Naive thymus-derived CD4-positive, alpha-beta T cell (primary cell): Measurements from ENCODE around the gene CASKIN1. TPM values are rescaled to one million over a fixed set of nuclear protein-coding genes. Genes with fewer than 3 reads are reported as not detected.
A peak's percentile ranks its signal among the peaks of the same experiment; 100 is the strongest.

Source experiments
- ATAC-seq: fragments of 150-1000 bp; cut with Tn5 transposase; 2 replicates; pipeline ENCODE4 v1.10.0; 2021; ENCODE audit warnings: mild to moderate bottlenecking, moderate library complexity
- CTCF ChIA-PET: fragments of 350-600 bp; sonication (Branson Sonifier 250); formaldehyde crosslinking; loops from one replicate; lab custom pipeline; 2021; ENCODE audit warnings: antibody characterized with exemption; lab: Charles Lee
- POLR2A ChIA-PET: fragments of 350-600 bp; sonication (Branson Sonifier 250); formaldehyde crosslinking; loops from one replicate; lab custom pipeline; 2021; ENCODE audit warnings: antibody characterized with exemption, inconsistent platforms; lab: Charles Lee
- DNase-seq, 9 donors: peaks; one replicate each; pipeline versions ENCODE4 v3.0.0 to v3.0.0-alpha.2; 2020 to 2022; ENCODE audit warnings: mixed read lengths in 1 of 9
- H3K27ac ChIP-seq: one replicate; pipeline ENCODE4 v1.7.0; 2013; ENCODE audit warnings: mild to moderate bottlenecking, low read depth, low read length, moderate library complexity
- H3K27me3 ChIP-seq, 2 donors: one replicate each; pipeline ENCODE4 v1.7.0; 2013; ENCODE audit warnings: low read length in 2 of 2, mild to moderate bottlenecking in 2 of 2, moderate library complexity in 2 of 2; ENCODE audit not compliant: control insufficient read depth in 2 of 2, insufficient read depth in 2 of 2
- H3K36me3 ChIP-seq, 3 experiments: 1 replicate in 2 of 3; 2 replicates in 1 of 3; pipeline ENCODE4 v1.7.0; 2013; ENCODE audit warnings: low read length in 3 of 3, mild to moderate bottlenecking in 3 of 3, moderate library complexity in 1 of 3; ENCODE audit not compliant: insufficient read depth in 3 of 3, control insufficient read depth in 2 of 3
- H3K4me1 ChIP-seq, 2 donors: one replicate each; pipeline ENCODE4 v1.7.0; 2013; ENCODE audit warnings: low read length in 2 of 2, mild to moderate bottlenecking in 2 of 2, moderate library complexity in 1 of 2; ENCODE audit not compliant: control insufficient read depth in 2 of 2, insufficient read depth in 2 of 2
- H3K4me3 ChIP-seq: 2 replicates; pipeline ENCODE4 v1.7.0; 2013; ENCODE audit warnings: mild to moderate bottlenecking, low read length
- H3K9me3 ChIP-seq, 3 experiments: 1 replicate in 2 of 3; 2 replicates in 1 of 3; pipeline ENCODE4 v1.7.0; 2013; ENCODE audit warnings: low read length in 3 of 3; ENCODE audit not compliant: control insufficient read depth in 2 of 3
- H3K27ac Mint-ChIP-seq, 9 donors: one replicate each; pipeline ENCODE4 v1.8.0; 2020 to 2022; ENCODE audit warnings: mixed read lengths in 9 of 9, mild to moderate bottlenecking in 8 of 9, moderate library complexity in 5 of 9, inconsistent platforms in 2 of 9
- H3K27me3 Mint-ChIP-seq, 5 donors: one replicate each; pipeline ENCODE4 v1.8.0; 2021 to 2022; ENCODE audit warnings: mixed read lengths in 5 of 5, mild to moderate bottlenecking in 1 of 5
- H3K36me3 Mint-ChIP-seq, 5 donors: one replicate each; pipeline ENCODE4 v1.8.0; 2020 to 2022; ENCODE audit warnings: mixed read lengths in 5 of 5, mild to moderate bottlenecking in 3 of 5, inconsistent platforms in 1 of 5
- H3K4me1 Mint-ChIP-seq, 7 donors: one replicate each; pipeline ENCODE4 v1.8.0; 2020 to 2022; ENCODE audit warnings: mixed read lengths in 7 of 7, mild to moderate bottlenecking in 3 of 7, inconsistent platforms in 1 of 7
- H3K4me3 Mint-ChIP-seq, 10 donors: one replicate each; pipeline ENCODE4 v1.8.0; 2020 to 2022; ENCODE audit warnings: mild to moderate bottlenecking in 10 of 10, mixed read lengths in 10 of 10, moderate library complexity in 6 of 10, inconsistent platforms in 2 of 10
- H3K9me3 Mint-ChIP-seq, 11 donors: one replicate each; pipeline ENCODE4 v1.8.0; 2020 to 2022; ENCODE audit warnings: mixed read lengths in 11 of 11, mild to moderate bottlenecking in 4 of 11, inconsistent platforms in 1 of 11, moderate library complexity in 1 of 11
- intact Hi-C, 2 donors: fragments of 100-400 bp; cut with micrococcal nuclease; formaldehyde crosslinking; loops; one replicate each; pipeline ENCODE4 v1.15.1; 2023
- polyA plus RNA-seq, 2 donors: library from polyadenylated mRNA; unstranded; fragments of 300-500 nt; fragmentation: Illumina TruSeq; gene quantifications; one replicate each; pipeline ENCODE4 v1.2.3, GENCODE V29; 2021
- total RNA-seq, 6 experiments: library from RNA in 5 of 6; stranded (reverse) in 5 of 6; gene quantifications; 1 replicate in 5 of 6; 2 replicates in 1 of 6; pipeline ENCODE4 v1.2.3 and lab custom pipeline; 2021 to 2026

The CASKIN1 gene
- total and polyA plus RNA-seq, 7 experiments from 2014 or later = 0.19 TPM; not detected in 6

DNA sequence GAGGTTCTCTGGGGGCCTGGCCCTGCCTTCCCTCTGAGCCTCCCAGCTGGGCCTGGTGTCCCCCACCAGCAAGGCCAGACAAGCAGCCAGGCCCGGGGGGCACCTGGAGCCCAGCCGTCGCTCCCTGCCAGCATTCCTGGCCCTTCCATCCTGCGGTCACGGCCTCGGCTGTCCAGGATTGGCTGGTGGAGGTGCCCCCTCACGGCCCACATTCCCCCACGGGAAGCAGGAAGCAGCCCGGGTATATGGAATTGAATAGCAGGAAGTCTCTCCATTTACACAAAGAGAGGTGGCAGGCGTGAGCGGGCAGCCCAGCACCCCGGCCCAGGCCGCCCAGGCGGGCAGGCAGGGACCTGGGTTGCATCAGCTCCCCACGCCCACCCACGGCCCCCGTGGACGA is 26.3 kb downstream of the CASKIN1 start:
- Histone ChIP-seq H3K36me3 (peaks cover 0 to 61% (median 3%) of the 10 kb centered on the region in 3 experiments), H3K4me1 (no peaks in the 10 kb centered on the region), H3K27me3 (no peaks in the 10 kb centered on the region), H3K9me3 (no peaks in the 10 kb centered on the region), H3K27ac (no peak overlapping the region), H3K4me3 (no peak overlapping the region)
- Mint-ChIP-seq H3K4me1 (peaks cover 0 to 4% (median 0%) of the 10 kb centered on the region in 7 donors), H3K4me3 (no peak overlapping the region), H3K36me3 (peaks cover 0 to 10% (median 4%) of the 10 kb centered on the region in 5 donors), H3K9me3 (no peaks in the 10 kb centered on the region), H3K27me3 (no peaks in the 10 kb centered on the region), H3K27ac (no peak overlapping the region)
- no peak for DNase-seq
- ChIA-PET CTCF (no interaction called here), POLR2A (no interaction called here)
- intact Hi-C loops = no loop called here
- no peak for ATAC-seq

DNA sequence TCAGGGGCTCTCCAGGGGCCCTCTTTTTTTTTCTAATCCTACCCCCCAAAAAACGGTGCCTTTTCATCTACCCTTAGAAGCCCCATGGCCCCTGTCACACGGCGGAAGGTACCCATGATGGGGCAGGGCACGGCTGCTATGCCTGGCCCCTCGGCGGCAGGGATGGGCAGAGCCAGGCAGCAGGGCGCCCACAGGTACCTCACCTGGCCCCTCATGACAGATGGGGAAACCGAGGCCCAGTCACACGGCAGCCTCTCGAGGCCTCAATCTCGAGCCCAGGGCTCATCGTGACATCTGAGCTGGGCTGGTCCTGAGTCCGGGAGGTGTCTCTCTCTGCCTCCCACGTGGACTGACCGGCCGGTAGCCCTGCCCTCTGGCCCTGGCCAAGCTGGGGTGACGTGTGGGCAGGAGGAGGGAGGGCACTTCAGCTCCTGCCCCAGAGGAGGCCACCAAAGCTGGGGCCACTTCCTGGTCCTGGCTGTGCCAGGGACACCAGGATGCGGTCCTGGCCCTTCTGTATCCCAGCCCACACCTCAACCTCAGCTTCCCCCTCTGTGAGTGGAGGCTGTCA is 29.3 kb downstream of the CASKIN1 start:
- DNase-seq (no peak), ATAC-seq (no peak)
- Mint-ChIP-seq H3K36me3 (peaks cover 0 to 9% (median 0%) of the 10 kb centered on the region in 5 donors), H3K27me3 (no peaks in the 10 kb centered on the region), H3K4me3 (no peak overlapping the region), H3K9me3 (no peaks in the 10 kb centered on the region), H3K27ac (no peak overlapping the region), H3K4me1 (peaks cover 0 to 3% (median 0%) of the 10 kb centered on the region in 7 donors)
- H3K4me3 ChIP-seq = no peak overlapping the region
- no peak overlapping the region for H3K27ac ChIP-seq
- ChIA-PET POLR2A (interaction anchor here (0.6 to 1.8 kb wide), 2 partner anchors 12 to 1323 kb away, joined by 3 to 6 read pairs; partner anchors contain the start of gene TRAF7), CTCF (interaction anchor here (0.8 kb wide), 1 partner anchor 20 kb away, joined by 3 read pairs; no protein-coding TSS in a partner anchor)
- no peaks in the 10 kb centered on the region for H3K4me1 ChIP-seq
- no peaks in the 10 kb centered on the region for H3K9me3 ChIP-seq
- no peaks in the 10 kb centered on the region for H3K27me3 ChIP-seq
- peaks cover 0 to 42% (median 3%) of the 10 kb centered on the region in 3 experiments for H3K36me3 ChIP-seq
- intact Hi-C loops = no loop called here

DNA sequence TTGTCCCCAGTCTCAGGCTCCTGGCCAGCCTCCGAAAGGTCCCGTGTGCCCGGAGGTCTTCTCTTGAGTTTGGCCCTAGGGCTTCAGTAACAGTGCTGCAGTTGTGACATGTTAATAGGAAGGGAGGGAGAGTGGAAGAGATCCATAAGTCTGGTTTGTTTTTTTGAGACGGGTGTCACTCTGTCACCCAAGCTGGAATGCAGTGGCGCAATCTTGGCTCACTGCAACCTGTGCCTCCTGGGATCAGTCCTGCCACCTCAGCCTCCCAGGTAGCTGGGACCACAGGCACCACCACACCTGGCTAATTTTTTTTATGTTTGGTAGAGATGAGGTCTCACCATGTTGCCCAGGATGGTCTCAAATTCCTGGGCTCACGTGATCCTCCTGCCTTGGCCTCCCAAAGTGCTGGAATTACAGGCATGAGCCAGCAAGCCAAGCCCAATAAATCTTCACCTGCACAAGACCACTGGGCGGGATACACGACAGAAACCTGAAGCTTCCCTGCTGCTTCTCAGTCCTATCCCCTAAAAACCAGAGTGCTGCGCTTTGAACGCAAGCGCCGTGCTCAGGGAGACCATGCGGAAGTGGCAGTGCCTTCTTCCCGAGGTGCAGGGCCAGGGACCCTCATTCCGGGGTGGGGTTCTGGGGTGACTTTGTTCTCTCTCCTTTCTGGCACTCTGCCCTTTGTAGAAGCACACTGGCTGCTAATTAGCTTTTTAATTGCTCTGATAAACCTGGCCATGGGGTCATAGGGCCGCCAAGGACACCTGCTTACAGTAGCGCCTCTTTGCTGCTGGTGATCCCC is 29.9 kb downstream of the CASKIN1 start:
- no peaks in the 10 kb centered on the region for H3K27me3 ChIP-seq
- Mint-ChIP-seq H3K27ac (peak overlapping the region in 2 of 9 donors; percentile 25 to 56), H3K27me3 (no peaks in the 10 kb centered on the region), H3K36me3 (peaks cover 0 to 13% (median 0%) of the 10 kb centered on the region in 5 donors), H3K4me3 (no peak overlapping the region), H3K9me3 (no peaks in the 10 kb centered on the region), H3K4me1 (peaks cover 0 to 3% (median 0%) of the 10 kb centered on the region in 7 donors)
- POLR2A ChIA-PET = interaction anchor here (0.6 to 1.8 kb wide), 2 partner anchors 12 to 1322 kb away, joined by 3 to 6 read pairs; partner anchors contain the start of gene TRAF7
- peaks cover 0 to 35% (median 3%) of the 10 kb centered on the region in 3 experiments for H3K36me3 ChIP-seq
- intact Hi-C loops = no loop called here
- CTCF ChIA-PET = interaction anchor here (0.8 kb wide), 1 partner anchor 21 kb away, joined by 3 read pairs; no protein-coding TSS in a partner anchor
- DNase-seq (no peak), ATAC-seq (no peak)
- H3K9me3 ChIP-seq = no peaks in the 10 kb centered on the region
- no peak overlapping the region for H3K4me3 ChIP-seq
- no peak overlapping the region for H3K27ac ChIP-seq
- H3K4me1 ChIP-seq = no peaks in the 10 kb centered on the region

DNA sequence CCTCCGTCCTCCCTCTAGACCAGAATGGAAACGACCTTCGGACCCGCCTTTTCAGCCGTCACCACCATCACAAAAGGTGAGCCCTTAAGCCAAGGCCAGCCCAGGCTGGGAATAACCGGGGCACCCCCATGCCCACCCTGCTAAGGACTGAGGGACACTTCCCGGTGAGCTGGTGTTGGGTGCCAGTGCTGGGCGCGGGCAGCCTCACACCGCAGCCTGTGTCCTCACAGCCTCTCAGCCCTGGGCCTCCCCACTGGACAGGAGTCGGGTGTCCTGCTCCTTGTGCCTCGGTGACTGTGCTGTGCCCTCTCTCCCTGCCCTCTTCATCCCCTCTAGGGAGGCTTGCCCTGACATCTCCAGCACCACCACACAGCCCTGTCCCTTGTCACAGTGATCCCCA is 30.5 kb downstream of the CASKIN1 start:
- peaks cover 0 to 3% (median 0%) of the 10 kb centered on the region in 7 donors for H3K4me1 Mint-ChIP-seq
- Histone ChIP-seq H3K9me3 (no peaks in the 10 kb centered on the region), H3K4me1 (no peaks in the 10 kb centered on the region), H3K27me3 (no peaks in the 10 kb centered on the region), H3K4me3 (no peak overlapping the region), H3K27ac (no peak overlapping the region), H3K36me3 (peaks cover 0 to 32% (median 3%) of the 10 kb centered on the region in 3 experiments)
- POLR2A ChIA-PET = interaction anchor here (0.5 to 1.8 kb wide), 2 partner anchors 11 to 1476 kb away, joined by 4 to 6 read pairs; partner anchors contain the start of genes TRAF7 and WDR24
- intact Hi-C loops = no loop called here
- peak overlapping the region in 2 of 9 donors; percentile 25 to 56 for H3K27ac Mint-ChIP-seq
- peaks cover 0 to 13% (median 0%) of the 10 kb centered on the region in 5 donors for H3K36me3 Mint-ChIP-seq
- no peaks in the 10 kb centered on the region for H3K9me3 Mint-ChIP-seq
- no peak for DNase-seq
- H3K27me3 Mint-ChIP-seq = no peaks in the 10 kb centered on the region
- no peak for ATAC-seq
- CTCF ChIA-PET = no interaction called here
- no peak overlapping the region for H3K4me3 Mint-ChIP-seq

DNA sequence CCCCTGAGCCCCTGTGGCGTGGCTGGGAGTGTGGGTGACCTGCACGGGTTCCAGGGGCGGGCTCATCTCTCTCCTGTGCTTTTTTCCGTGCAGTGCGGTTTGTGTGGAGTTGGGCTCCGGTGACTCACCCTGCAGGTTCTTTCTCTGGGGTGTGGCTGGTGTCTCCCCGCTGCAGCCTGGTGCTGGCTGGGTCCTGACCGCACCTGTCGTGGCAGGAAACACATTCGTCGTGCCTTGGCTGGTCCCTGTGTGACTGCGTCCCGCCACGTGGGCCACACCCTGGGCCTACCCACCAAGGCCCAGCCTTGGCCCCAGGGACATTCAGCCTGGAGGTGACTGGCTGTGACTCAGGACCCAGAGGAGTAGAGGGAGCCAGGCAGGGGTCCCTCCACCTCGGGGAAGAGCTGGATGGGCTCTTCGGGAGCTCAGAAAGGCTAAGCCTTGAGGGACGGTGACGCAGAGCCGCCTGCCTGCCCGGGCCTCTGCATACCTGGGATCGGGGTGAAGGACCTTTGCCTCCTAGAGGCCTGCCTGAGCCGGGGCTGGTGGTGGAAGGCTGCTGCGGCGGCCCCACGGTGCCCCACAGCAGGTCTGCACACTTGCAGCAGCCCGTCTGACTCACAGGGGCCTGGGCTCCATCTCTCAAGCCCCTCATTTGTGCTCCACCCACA is 33.1 kb downstream of the CASKIN1 start:
- Mint-ChIP-seq H3K4me3 (no peak overlapping the region), H3K4me1 (peaks cover 0 to 8% (median 0%) of the 10 kb centered on the region in 7 donors), H3K27ac (peak overlapping the region in 2 of 9 donors; percentile 4 to 19), H3K9me3 (no peaks in the 10 kb centered on the region), H3K36me3 (peaks cover 0 to 13% (median 0%) of the 10 kb centered on the region in 5 donors), H3K27me3 (no peaks in the 10 kb centered on the region)
- H3K4me1 ChIP-seq = no peaks in the 10 kb centered on the region
- H3K9me3 ChIP-seq = no peaks in the 10 kb centered on the region
- ChIA-PET CTCF (interaction anchor here (0.6 kb wide), 1 partner anchor 1135 kb away, joined by 4 read pairs; no protein-coding TSS in a partner anchor), POLR2A (interaction anchor here (0.6 kb wide), 1 partner anchor 8 kb away, joined by 3 read pairs; the partner anchor contains the start of gene TRAF7)
- ATAC-seq (no peak), DNase-seq (no peak)
- intact Hi-C loops = no loop called here
- no peaks in the 10 kb centered on the region for H3K27me3 ChIP-seq
- H3K27ac ChIP-seq = no peak overlapping the region
- H3K36me3 ChIP-seq = peaks cover 0 to 28% (median 3%) of the 10 kb centered on the region in 3 experiments
- H3K4me3 ChIP-seq = no peak overlapping the region

DNA sequence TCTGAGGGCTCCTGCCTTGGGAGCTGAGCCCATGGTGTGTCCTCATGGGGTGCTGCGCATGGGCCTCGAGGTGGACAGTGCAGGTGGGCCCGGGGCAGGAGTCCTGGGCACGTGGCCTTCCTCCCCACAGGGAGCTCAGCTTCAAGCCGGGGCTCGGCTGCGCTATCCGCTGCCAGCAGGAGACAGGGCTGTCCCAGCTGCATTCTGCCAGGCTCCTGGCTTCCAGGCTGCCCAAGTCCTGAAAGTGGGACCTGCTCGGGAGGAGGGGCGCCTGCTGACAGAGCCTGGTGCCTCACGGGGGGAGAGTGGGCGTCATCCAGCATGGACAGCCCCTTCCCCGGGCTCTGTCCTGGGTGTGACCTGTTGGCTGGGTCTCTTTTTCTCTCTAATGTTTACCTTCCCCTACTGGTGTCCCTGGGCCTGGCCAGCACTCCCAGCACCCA is 33.7 kb downstream of the CASKIN1 start:
- no peak overlapping the region for H3K27ac Mint-ChIP-seq
- ChIA-PET POLR2A (no interaction called here), CTCF (interaction anchor here (1.0 kb wide), 1 partner anchor 159 kb away, joined by 3 read pairs; no protein-coding TSS in a partner anchor)
- no peak overlapping the region for H3K4me3 Mint-ChIP-seq
- intact Hi-C loops = no loop called here
- Histone ChIP-seq H3K9me3 (no peaks in the 10 kb centered on the region), H3K27me3 (no peaks in the 10 kb centered on the region), H3K4me3 (no peak overlapping the region), H3K27ac (no peak overlapping the region), H3K4me1 (no peaks in the 10 kb centered on the region), H3K36me3 (peaks cover 0 to 22% (median 3%) of the 10 kb centered on the region in 3 experiments)
- no peaks in the 10 kb centered on the region for H3K9me3 Mint-ChIP-seq
- no peaks in the 10 kb centered on the region for H3K27me3 Mint-ChIP-seq
- no peak for DNase-seq
- H3K4me1 Mint-ChIP-seq = peaks cover 0 to 8% (median 6%) of the 10 kb centered on the region in 7 donors
- peaks cover 0 to 13% (median 0%) of the 10 kb centered on the region in 5 donors for H3K36me3 Mint-ChIP-seq
- ATAC-seq = no peak
